ENCODE results near the gene FOXP2.
"Not testable (repeated sequence)": the region's sequence is repeated elsewhere in the genome, so short reads cannot be mapped to it uniquely, and the experiment has no call there.

The FOXP2 gene

DNA sequence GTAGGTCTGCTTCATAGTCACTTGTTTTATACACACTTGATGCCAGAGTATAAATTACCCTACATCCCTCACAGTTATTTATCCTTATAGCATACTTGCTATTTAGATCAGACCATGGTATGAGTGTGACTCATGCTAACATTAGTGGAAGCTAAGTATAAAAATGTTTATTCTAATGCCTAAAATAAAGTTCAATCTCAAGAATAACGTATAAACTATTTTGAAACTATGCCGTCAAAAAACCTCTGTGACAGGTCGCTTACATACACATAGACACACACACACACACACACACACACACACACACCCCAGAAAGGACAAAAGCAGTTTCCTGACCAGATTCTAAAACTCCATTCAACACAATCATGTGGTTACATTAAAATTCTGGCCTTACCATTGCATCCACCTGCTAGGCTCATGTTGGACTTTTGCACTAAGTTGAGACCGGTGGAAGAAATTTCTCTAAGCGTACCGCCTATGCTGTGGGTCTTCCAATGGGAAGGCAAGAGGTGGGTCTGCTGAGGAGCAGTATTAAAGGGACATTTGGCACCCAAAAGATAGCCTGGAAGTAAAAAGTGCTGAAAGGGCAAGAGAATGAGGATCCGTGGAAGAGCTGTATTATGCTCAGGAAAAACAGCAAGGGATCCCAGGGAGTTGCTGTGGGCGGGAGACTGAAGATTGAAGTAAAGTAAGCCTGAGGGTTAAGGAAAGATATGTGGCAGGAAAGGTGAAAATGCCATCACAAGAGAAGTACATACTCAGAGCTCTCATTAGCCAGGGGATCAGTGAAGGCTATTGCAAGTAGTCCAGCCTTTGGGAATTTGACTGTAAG is 5.0 kb downstream of the FOXP2 start:
- no peak for DNase-seq (ENCODE audit: insufficient read length, low spot score)
- FAIRE-seq = no peak

- FAIRE-seq (no peak), DNase-seq (ENCODE audit: insufficient read length, low spot score) (no peak)
Observed at GRCh38 chr7:114422507-114423501, 8.2 kb downstream of the FOXP2 start.

- DNase-seq (ENCODE audit: insufficient read length, low spot score) (no peak), FAIRE-seq (no peak)
Observed at GRCh38 chr7:114426382-114426781, 11.8 kb downstream of the FOXP2 start.

DNA sequence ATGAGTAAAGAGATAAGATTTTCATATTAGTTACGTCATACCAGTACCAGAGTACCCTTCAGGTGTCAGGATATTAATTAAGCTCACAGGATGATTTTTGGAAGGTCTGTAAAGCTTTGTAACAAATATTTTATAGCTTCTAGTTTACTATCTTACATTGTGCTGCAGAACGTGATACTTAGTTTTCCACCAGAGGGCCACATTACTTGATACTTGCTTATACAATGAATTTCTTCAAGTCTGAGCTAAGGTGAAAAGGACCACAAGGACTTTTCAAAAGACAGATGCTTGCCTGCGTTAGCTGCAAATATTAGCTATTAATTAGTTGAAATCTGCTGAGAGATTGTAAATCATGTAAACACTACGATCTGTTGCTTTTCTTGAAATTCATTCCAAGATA is 12.2 kb downstream of the FOXP2 start:
- no peak for DNase-seq (ENCODE audit: insufficient read length, low spot score)
- no peak for FAIRE-seq

DNA sequence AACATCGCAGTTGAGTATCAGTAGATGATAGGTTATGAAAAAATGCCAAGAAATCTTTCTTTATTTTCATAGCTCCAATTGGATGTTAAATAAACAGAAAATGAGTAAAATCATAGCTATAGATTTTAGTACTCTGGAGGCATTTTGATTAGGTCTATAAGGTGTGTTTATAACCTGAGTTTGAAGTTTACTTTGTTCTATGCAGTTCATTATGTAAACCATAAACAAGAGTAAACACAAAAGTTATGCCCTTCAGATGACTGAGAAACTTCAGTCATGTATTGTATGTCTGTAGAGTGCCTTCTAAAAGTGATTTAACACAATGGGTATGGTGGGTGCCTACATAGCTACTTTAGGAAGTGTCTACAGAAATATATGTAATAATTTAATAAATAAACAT is 13.6 kb downstream of the FOXP2 start:
- FAIRE-seq (no peak), DNase-seq (ENCODE audit: insufficient read length, low spot score) (no peak)

- no peak for DNase-seq (ENCODE audit: insufficient read length, low spot score)
- FAIRE-seq = no peak
Observed at GRCh38 chr7:114431189-114431588, 16.6 kb downstream of the FOXP2 start.

DNA sequence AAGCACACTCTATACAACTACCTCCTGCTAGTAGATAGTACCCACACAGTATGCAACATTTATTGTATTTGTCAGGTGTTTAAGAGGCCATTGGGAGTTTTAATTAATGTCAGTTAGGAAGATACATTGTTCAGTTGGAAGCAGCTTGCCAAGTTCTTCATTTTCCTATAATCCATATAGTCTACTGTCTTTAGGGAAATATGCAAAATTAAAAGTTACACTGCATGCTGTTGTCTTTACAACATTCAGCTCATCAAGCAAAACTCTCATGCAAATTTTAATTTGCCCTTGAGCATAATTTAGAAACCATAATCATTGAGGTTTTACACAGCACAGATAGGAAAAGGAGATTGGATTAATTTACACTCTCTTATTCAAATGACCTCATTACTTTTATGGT is 17.4 kb downstream of the FOXP2 start:
- FAIRE-seq = no peak
- no peak for DNase-seq (ENCODE audit: insufficient read length, low spot score)

DNA sequence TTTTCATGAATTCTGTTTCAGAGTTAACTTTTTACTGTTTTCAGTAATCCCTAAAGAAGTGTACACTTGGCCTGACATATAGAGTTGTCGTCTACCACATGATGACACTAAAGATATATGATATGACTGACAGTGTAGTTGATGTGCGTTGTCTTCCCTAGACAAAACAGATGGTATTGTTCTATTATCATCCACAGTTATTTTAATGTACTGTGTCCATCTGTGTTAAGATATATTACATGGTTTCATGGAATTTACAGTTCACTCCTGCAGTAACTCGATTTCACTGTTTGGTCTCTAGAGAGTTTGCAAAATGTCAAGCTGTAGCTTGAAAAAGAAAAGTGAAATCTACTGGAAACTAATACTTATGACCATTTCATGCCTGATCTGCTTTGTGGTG is 18.1 kb downstream of the FOXP2 start:
- FAIRE-seq = no peak

GRCh38 chr7:114439581-114439980 is 25.0 kb downstream of the FOXP2 start:
- no peak for DNase-seq (ENCODE audit: insufficient read length, low spot score)
- FAIRE-seq = no peak

More for the DNA sequence above, 18.1 kb downstream of the FOXP2 start:
- DNase-seq (ENCODE audit: insufficient read length, low spot score) = no peak

GRCh38 chr7:114440927-114441326 is 26.3 kb downstream of the FOXP2 start:
- not testable (repeated sequence) for FAIRE-seq

GRCh38 chr7:114444196-114444595 is 29.6 kb downstream of the FOXP2 start:
- FAIRE-seq = no peak

More at GRCh38 chr7:114440927-114441326, 26.3 kb downstream of the FOXP2 start:
- DNase-seq (ENCODE audit: insufficient read length, low spot score) = not testable (repeated sequence)

GRCh38 chr7:114450431-114450830 is 35.8 kb downstream of the FOXP2 start:
- no peak for FAIRE-seq

More at GRCh38 chr7:114444196-114444595, 29.6 kb downstream of the FOXP2 start:
- DNase-seq (ENCODE audit: insufficient read length, low spot score) = no peak

DNA sequence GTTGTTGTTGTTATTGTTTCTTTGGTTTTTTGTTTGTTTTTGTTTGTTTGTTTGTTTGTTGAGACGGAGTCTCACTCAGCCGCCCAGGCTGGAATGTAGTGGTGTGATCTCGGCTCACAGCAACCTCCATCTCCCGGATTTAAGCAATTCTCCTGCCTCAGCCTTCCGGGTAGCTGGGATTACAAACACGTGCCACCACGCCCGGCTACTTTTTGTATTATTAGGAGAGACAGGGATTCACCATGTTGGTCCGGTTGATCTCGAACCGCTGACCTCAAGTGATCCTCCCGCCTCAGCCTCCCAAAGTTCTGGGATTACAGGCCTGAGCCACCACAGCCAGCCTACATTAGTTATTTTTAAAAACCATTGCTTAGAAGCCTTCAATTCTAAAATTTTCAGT is 45.0 kb downstream of the FOXP2 start:
- DNase-seq (ENCODE audit: insufficient read length, low spot score) = no peak
- FAIRE-seq = no peak

More at GRCh38 chr7:114450431-114450830, 35.8 kb downstream of the FOXP2 start:
- no peak for DNase-seq (ENCODE audit: insufficient read length, low spot score)

GRCh38 chr7:114460021-114460420 is 45.4 kb downstream of the FOXP2 start:
- FAIRE-seq = no peak

GRCh38 chr7:114466917-114467316 is 52.3 kb downstream of the FOXP2 start:
- DNase-seq (ENCODE audit: insufficient read length, low spot score) = no peak
- no peak for FAIRE-seq

More at GRCh38 chr7:114460021-114460420, 45.4 kb downstream of the FOXP2 start:
- DNase-seq (ENCODE audit: insufficient read length, low spot score) = no peak

DNA sequence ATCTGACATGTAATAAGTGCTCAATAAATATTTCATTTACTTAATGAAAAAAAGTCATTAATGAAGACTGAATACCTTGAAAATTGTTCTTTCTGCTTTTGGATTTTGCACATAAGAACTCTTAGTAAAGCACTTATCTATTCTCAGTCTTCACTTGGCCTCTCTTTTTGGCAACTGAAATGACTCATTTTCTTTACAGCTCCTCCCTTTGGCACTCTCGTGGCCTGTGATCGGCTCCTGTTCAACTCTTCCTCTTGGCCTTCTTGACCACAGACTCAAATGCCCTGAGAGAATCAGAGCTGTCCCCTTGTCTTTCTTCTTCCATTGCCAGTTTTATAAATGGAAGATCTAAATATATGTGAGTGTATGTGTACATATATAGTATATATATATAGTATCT is 54.2 kb downstream of the FOXP2 start:
- DNase-seq (ENCODE audit: insufficient read length, low spot score) (no peak), FAIRE-seq (no peak)

DNA sequence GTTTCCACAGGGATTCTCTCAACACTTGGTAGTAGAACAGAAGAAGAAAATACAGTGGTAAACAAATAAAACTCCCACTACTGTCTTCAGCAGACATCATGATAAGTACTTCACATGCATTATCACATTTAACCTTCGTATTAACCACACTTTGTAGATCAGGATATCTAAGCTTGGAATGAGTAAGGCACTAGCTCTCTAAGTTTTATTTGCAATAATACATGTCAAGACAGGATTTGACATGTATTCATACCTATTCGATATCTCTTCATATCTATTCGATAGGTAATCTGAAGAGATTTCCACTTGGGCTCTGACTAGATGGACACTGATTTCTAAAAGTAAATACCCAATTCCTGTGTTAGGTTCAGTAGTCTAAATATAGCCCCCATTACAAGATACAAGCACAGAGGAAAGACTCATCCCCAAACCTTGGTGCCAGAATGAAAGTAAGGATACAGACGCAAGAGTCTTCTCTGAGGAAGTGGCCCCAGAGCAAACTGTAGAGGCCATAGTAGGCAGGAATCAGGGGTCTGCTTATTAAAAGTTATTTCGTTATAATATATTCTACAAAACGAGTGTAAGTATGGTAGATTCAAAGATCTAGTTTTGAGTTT is 58.4 kb downstream of the FOXP2 start:
- no peak for DNase-seq (ENCODE audit: insufficient read length, low spot score)

GRCh38 chr7:114478384-114478783 is 63.8 kb downstream of the FOXP2 start:
- DNase-seq (ENCODE audit: insufficient read length, low spot score) (no peak), FAIRE-seq (no peak)

More for the DNA sequence above, 58.4 kb downstream of the FOXP2 start:
- no peak for FAIRE-seq

DNA sequence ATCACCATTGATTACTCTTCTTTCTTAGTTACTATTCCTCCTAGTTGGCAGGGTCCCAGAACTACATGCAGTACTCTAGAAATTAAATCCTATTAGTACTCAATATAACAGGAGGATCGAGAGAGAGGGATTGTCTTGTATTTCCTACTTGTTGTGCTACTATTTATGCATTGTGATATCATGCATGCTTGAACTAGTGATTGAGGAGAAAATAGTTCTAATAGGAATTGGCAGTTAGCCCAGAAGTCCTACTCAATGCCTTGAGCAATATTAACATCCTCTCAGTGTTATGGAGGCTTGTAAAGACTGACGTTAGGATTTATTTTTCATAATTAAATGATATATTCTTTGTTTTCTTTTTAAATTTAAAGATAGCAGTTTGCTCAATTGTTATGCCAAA is 67.4 kb downstream of the FOXP2 start:
- DNase-seq (ENCODE audit: insufficient read length, low spot score) (peak; percentile 1), FAIRE-seq (no peak)

DNA sequence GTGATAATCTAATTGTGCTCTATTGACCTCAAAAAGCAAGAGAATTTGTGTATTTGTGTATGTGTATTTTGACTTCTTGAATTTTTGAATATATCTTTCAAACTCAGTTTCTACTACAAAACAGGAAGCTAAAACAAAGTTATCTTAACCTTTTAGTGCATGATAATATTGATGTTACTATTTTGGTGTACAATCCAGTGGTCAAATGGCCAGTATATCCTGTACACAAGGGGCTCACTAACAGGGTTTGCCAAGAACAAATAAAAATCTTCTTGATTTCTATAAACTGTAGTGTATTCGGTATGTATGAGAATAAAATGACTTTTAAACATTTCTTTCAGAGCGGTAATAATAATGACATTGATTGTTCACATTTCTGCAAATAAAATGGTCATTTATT is 69.6 kb downstream of the FOXP2 start:
- no peak for DNase-seq (ENCODE audit: insufficient read length, low spot score)
- no peak for FAIRE-seq

- DNase-seq (ENCODE audit: insufficient read length, low spot score) (no peak), FAIRE-seq (no peak)
Observed at GRCh38 chr7:114487174-114487573, 72.6 kb downstream of the FOXP2 start.

All from HTR-8/SVneo (cell line).